IPS-NIHi7 (cell line): ENCODE data around the gene SPEF2.

Experiments
- DNase-seq: peaks from one replicate; pipeline ENCODE4 v3.0.0; 2012; ENCODE audit warnings: mixed read lengths; ENCODE audit errors: extremely low spot score

SPEF2 gene

DNA sequence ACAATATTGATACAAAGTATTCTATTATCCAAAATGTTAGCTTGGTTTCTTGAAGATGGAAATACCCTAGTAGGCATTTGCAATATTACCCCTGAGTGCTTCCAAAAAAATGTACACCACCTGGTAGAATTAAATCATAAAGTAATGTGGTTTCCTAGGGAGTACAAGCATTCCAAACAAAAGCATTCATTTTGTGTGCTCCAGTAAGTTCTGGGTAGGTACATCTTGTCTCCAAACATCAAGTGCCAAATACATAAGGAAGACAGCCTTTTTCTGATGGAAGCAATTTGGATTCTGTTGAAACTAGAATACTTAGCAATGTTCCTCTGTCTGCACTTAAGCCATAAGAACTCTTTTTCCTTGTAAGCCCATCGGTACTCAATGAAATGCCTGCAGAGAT is 165.9 kb downstream of the SPEF2 start:
- DNase-seq, result no peak

DNA sequence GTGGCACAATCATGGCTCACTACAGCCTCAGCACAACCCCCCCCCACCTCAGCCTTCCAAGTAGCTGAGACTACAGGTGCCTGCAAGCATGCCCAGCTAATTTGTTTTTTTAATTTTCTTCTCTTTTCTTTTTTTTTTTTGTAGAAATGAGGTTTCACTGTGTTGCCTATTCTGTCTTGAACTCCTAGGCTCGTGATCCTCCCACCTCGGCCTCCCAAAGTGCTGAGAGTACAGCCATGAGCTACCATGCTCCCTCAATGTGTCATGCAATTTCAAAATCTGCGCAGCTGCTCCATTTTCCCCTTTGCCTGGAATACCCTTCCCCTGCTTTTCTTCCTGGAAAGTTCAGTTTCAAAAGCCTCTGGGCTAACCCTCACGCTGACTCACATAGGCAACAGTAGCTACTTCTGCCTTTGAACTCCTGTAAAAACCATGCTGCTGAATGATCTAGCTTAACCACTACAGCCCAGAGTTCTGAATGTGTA is 168.0 kb downstream of the SPEF2 start:
- no peak for DNase-seq

DNA sequence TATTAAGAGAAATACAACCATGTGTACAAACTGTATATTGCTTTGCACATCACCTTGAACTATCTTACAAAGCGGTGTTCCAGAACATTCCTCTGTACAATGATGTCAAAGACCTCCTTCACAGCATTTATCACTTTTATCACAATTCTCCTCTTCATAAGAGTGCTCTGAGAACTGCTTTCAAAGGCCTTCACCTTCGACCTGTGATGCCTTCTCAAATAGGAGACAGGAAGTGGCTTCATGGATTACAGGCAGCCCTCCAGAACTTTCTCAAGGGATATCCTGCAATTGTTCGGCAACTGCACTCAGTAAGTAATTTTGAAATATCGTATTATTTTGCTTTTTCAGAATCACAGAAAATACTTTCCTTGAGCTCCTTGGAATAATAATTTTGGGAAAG is 171.1 kb downstream of the SPEF2 start:
- DNase-seq, result no peak

DNA sequence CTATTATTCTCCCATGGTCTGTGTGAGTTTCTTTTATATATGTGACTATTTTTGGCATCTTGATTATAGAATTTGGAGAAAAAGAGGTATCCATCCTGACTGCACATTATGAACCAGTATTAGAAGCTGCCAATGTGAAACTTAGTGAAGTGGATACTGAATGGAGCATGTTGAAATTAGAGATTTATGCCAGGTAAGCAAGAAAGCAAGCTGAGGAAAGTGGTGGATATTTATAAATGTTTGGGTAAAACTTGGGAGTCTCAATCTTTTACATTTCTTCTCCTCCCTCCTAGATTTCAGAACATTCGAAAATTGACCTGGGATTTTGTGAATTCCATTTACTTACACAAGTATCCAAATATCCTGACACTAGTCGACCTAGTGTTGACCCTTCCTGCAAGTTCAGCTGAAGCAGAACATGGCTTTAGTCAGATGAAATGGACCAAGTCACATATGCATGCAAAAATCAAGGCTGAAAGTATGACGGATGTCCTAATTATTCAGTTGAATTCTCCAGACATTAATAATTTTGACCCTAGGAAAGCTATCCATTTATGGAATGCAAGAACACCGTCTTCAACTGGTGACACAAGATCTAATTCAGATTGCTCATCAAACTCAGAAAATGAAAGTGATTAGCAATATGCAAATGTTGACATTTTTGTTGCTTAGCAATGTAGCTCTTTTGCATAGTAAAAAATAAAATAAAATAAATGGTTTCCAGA is 172.2 kb downstream of the SPEF2 start:
- DNase-seq, result no peak

DNA sequence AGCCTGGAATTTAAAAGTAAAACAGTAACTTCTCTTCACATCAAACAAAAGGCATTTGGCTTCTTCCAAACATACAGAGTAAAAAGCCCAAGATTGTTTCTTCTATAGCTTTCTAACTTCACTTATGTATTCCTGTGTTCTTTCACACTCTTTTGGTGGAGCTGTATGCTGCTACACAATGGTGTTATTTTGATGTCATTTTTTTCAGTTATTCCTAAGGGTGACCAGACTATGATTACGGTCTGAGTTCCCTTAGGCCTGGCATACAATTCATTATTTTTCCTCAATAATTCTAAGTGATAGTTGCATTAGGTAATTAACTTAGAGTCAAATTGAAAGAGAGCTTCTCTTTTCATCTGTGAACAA is 172.8 kb downstream of the SPEF2 start:
- no peak for DNase-seq

DNA sequence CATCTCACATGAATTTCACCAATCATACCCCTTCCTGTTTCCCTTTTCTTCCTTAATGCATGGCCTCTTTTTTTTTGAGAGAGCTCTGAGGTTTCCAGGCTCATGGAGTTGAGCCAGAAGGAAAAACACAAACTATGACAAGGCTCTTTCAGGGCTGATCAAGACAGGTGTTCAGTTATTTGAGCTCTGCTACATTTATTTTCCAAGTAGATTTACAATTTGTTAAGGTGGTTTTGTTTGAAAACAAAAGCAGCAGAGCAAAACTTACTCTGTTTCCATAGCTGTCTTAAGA is 176.6 kb downstream of the SPEF2 start:
- DNase-seq, result no peak

DNA sequence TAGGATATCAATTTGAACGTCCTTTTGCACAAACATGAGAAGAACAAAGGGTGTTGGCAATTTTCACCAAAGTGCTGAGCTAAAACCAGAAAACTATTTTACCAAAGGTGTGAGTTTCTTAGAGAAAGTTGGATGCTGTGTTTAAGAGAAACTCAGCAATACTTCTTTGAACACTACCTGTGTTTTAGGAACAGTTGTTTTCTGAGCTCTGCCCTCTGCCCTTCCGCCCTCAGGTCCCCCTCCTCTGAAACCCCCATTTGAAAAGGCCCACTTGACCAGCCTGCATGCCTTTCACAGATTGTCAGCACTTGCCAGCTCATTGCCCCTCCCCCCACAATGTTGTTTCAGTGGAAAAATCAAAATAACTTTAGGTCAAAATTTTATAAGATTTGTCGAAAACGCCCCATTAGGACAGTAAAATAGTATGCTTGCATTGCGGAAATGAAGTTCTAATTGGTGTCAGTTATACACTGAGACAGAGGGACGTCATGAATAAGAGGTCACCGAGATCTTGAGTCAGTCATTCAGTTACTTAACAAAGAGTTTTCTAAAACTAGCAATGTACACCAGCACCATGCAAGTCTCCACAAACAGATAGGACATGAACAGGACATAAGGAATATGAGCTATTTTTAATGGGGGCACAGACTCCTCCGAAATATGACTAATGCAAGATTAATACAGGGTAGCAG is 177.2 kb downstream of the SPEF2 start:
- DNase-seq, result no peak

DNA sequence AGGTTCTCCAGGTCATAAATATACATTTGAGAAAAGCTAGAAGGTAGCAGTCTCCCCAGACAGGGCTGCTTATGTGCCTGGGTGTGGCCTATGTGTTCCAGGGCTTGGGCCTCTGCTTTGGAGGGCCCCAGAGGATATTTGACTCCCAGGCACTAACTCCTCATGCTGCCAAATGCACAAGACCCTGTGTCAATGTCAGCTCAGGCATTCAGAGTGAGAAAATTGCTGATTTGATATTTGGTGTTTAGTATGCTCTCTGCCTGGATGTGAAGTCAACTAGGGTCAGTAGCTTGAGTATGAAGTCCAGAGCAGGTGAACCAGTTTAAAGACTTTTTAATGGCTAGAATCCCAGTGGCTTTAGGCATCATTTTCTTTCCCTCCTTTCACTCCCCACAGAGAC is 181.5 kb downstream of the SPEF2 start:
- no peak for DNase-seq

DNA sequence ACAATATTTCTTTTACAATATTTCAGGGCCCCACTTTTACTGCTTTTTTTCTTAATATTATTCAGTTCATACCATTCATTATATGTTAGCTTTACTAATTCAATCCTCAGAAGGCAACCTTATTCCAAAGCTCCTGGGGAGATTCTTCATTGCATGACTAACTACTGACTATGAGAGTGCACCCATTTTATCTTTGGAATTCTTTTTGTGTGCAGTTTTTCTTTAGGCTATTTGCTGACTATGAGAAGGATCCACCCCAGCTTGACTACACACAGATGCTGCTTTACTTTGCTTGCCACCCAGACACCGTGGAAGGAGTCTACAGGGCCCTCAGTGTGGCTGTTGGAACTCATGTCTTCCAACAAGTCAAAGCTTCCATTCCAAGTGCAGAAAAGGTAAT is 182.1 kb downstream of the SPEF2 start:
- DNase-seq, result no peak

DNA sequence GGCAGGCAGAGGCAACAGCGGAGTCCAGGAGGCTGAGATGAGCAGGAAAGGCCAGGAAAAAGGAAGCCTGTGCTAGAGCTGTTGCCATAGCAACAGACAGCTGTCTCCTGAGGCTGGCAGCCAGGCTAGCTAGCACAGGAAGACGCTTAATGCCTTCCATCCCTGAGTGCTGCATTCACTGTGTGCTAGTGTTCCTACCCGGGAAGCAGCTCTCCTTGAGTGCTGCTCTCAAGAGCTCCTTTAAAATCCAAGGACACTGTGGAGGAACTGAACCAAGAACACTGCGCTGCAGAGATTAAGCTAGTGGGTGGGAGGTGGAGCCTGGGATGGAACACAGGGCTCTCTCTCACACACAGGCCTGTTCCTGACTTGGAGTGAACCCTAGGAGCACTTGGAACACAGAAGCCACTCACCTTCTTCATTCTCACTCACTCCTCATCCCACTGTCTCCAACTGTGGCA is 185.6 kb downstream of the SPEF2 start:
- DNase-seq, result peak; percentile 81

DNA sequence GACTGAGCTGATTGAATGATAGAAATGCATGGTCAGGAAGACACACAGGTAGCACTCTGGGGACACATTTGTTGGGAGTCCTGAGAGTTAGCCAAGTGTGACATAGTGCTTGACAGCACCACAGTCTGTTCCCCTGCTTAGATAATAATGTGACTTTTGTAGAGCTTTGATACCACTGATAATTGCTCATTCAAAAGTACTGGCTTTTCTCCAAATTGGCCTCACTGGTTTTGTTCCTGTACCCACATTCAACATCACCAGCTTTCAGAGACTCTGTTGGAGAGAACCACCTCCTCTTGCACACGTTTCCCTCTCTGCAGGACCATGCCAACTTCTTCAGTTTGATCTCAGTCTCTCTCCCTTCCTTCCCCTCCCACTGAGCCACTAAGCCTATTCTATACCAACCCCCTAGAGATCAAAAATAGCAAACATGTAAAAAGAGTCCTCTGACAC is 186.6 kb downstream of the SPEF2 start:
- DNase-seq, result no peak

DNA sequence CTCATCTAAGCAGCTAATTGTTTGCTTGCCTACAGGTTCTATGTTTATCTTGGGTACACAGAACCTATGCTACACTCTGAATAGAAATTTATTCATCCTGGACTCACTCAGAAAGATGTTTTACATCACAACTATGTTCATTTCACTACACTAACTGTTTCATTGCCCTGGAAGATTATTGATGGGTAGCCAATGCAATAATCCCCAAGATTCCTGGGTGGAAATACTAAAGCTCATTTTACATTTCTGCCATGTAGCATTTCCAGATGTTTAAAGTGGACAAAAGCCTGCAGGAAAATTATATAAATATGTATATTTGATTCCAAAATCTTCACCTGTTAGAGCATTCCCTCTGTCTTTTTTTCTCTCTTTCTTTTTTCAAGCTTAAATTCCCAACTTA is 187.2 kb downstream of the SPEF2 start:
- no peak for DNase-seq

DNA sequence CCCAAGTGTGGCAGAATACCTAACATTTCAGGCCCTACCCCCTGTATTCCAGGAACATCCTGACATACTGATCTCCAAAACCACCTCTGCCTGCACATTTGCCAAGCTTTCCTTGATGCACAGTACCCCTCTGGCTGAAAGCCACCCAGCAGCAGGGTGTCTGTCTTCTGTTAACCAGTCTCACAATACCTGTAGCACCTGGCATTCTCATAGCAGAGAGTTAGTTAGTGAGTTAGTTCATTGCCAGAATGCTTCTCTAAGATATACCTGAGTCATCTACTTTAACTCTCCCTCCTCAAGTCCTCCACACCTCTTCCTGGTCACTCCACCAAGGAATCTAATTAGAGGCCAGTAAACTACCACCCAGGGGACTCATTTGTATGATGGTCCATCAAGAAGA is 192.9 kb downstream of the SPEF2 start:
- no peak for DNase-seq

DNA sequence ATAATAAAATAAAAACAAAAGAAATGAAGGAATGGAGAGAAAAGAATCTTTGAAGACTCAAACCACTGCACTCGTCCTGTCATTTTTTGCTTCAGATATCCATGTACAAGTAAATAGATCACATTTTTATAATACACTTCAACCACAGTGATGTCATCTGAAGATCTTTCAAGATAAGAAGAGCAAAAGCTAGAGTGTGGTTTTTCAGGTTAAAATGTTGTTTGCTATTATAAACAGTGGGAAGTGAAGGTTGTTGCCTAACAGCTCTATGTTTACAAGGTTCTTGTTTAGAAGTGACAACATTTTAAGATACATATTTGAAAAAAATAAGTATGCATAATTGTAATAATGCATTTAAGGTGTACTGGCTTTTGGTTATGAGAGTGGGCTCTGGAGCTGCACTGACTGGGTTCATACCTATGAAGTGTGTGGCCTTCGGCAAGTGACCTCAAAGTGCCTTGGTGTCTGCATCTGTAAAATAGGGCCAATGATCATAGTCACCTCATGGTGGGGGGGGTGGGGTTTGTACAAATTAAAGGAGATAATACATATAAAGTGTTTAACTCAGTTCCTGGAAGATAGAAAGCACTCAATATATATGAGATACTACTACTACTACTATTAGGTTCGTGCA is 193.6 kb downstream of the SPEF2 start:
- DNase-seq, result no peak

DNA sequence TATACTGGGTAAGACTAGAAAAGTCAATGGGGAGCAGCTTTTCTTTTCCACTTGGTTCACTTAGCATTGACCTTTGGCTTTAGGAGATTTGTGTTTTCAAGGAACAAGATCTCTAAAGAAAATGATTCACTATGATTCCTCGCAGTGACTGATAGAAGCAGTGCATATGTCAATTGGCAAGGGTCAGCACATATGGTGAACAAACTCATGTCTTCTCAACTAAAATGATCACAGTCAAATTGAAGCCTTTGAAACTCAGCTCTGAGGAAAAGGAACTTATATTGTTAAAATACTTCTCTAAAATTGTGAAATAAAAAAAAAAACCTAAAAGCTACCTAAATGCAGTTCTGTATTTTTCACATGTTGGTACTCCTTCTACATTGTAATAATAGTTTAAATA is 195.9 kb downstream of the SPEF2 start:
- no peak for DNase-seq

DNA sequence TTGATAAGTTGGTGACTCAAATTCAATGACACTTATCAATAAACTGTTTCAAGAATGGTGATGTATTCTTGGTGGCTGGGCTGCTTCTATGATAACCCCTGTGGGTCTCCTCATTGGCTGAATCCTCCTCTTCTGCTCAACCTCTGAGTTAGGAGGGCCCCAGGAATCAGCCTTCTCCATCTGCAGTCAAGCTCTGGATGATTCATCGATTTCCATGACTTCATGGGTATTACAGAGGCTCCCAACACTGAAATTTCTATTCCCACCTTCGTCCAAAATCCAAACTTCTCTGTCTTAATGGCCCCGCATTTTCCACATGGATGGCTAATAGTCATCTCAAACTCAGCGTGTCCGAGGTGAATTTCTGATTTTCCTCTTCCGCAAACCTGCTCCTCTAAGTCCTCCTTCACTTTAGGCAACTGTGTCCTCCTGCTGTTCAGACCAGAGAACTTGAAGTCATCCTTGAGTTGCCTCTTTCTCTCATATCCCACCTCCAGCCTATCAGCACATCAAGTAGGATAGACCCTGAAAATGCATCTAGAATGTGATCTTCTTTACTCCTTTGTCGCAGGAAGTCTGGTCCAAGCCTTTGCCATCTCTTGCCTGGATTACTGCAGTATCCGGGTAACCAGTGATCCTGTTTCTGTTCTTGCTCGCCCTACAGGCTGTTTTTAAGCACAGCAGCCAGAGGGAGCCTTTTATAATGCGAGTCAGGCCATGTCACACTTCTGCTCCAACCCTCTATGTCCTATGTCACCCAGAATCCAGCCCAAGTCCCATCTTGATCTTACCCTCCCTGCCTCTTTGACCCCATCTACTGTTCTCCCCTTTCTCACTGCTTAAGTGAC is 197.7 kb downstream of the SPEF2 start:
- DNase-seq, result peak; percentile 60

DNA sequence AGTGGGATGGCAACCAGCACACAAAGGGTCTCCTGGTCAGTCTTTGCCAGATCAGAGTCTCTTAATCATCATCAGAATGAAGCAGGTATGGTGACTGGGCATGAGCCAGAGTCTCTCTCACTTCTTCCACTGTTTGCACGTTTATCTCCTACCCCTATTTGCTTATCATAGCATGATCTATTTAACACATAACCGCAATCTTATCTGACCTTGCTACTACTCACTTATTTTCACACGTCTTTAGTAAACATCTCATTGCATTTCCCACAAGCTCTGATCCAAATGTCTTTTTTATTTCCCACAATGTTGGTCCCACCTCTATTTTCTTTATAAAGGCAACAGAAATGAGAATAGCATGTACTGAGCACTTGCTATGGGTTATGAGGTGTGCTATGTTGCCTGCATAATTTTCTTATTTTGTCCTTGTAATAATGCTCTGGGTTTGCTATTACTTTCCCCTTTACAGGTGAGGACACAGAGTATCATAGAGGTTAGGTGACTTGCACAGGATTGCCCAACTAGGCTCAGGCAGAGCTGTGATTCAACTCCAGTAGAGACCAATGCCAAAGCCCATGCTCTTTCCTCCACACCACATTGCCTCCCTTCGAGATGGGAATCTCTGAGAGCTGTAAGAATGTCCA is 199.3 kb downstream of the SPEF2 start:
- no peak for DNase-seq

DNA sequence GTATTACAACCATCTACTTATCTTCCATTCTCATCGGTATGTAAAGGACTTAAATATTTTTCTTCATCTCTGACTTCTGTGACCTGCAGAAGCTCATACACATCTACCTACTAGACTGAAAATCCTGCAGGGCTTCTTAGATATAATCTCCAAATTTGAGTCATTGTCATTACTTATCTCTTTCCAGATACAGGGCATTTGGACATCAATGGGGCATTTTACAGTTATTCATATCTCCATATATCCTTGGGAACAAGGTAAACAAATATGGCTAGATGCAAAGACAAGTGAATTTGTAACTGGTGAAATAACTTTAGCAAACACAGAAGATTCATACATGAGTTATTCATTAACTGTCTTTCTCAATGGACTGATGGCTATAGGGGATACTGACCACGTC is 201.4 kb downstream of the SPEF2 start:
- no peak for DNase-seq

DNA sequence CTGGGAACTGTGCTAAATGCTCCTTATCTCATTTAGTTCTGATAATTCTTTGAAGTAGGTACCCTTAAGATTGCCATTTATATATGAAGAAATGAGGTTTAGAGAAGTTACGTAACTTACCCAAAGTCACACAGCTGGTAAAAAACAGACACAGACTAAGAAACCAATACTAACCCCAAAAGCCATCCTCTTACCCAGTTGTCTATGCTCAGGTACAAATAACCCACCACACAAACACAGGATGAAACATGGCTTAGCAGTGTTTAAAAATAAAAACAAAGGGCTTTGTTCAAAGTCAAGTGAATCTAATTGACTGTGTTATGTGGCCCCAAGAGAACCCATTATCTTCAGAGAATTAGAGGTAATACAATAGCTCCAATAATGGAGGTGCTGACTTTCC is 202.0 kb downstream of the SPEF2 start:
- DNase-seq, result no peak

DNA sequence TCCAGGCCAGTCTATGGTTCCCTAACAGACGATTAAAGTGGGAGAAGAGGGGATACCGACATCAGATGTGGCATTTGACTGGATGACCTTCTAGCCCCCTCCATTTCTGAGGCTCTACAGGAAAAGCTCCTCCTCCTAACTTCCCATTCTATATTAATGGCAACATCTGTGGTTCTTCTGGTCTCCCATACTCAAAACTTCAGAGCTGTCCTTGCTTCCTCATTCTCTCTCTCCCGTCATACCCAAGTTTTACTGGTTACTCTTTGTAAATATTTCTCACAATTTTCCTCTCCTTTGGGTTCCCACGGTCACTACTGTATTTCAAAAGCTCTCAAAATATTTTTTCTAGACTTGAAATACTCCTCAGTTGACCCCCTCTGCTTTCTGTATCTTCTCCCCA is 203.1 kb downstream of the SPEF2 start:
- DNase-seq, result no peak

DNA sequence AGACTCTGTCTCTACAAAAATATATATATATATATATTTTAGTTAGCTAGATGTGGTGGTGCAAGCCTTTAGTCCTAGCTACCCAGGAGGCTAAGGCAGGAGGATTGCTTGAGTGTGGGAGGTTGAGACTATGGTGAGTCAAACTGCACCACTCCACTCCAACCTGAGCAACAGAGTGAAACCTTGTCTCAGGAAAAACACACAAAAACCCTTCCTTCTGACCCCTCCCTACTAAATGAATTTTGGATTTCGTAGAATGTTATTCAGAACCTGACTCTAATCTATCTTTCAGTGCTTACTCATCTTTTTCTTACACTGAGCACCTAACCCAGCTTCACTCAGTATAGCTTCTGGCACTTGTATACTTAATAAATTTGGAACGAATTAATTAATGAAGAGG is 203.8 kb downstream of the SPEF2 start:
- DNase-seq, result no peak

DNA sequence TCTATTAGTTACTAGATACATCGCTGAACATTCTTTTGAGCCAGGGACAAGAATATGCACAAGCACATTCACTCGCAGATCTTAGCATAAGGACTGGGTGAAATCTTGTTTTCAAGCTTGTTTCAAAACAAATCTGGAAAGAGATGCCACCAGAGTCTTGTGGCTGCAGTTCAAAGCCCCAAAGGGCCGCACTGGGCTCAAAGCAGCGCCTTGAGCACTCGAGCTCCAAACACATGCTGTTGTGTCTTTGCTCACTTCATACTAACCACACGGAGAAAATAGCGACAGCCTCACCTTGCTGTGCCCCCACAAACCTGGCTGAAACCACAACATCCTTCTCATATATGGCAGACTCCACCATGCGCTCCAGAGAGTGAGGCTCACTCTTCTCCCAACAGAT is 204.8 kb downstream of the SPEF2 start:
- DNase-seq, result no peak
